NCI-H524 (cell line): ENCODE measurements around the gene MYOZ1.

ENCODE experiments used
- DNase-seq, 2 experiments: peaks; one replicate each; lab custom pipeline; 2025; lab: John Stamatoyannopoulos, UW

The MYOZ1 gene

GRCh38 chr10:73593110-73593509, 48.2 kb downstream of the MYOZ1 start:
- DNase-seq: no peak

GRCh38 chr10:73591935-73592699, 49.2 kb downstream of the MYOZ1 start:
- peak in 1 of 2 experiments; percentile 1 for DNase-seq

- no peak for DNase-seq
Measured at GRCh38 chr10:73590881-73591799, 50.1 kb downstream of the MYOZ1 start, which contains the start of gene USP54. USP54 (minus strand) TSS chr10:73591342; CDS start chr10:73575658, 15,684 bp downstream.

GRCh38 chr10:73589563-73590126, 51.6 kb downstream of the MYOZ1 start:
- no peak for DNase-seq

- DNase-seq: no peak
Measured at GRCh38 chr10:73588656-73589055, 52.6 kb downstream of the MYOZ1 start.

- DNase-seq: no peak
Measured at GRCh38 chr10:73586583-73586984, 54.7 kb downstream of the MYOZ1 start.

- DNase-seq: no peak
Measured at GRCh38 chr10:73585327-73585726, 55.9 kb downstream of the MYOZ1 start.

GRCh38 chr10:73584737-73585136, 56.5 kb downstream of the MYOZ1 start:
- DNase-seq: no peak

GRCh38 chr10:73581918-73582317, 59.4 kb downstream of the MYOZ1 start:
- no peak for DNase-seq
